NCI-H748 treated with DMSO at 0.1 percent for 48 hours (cell line): ENCODE results near the gene CBY2.
"Not testable (repeated sequence)": the region's sequence is repeated elsewhere in the genome, so short reads cannot be mapped to it uniquely, and the experiment has no call there.

Experiments
- DNase-seq: peaks from one replicate; lab custom pipeline; 2025; lab: John Stamatoyannopoulos, UW

The CBY2 gene, protein sequence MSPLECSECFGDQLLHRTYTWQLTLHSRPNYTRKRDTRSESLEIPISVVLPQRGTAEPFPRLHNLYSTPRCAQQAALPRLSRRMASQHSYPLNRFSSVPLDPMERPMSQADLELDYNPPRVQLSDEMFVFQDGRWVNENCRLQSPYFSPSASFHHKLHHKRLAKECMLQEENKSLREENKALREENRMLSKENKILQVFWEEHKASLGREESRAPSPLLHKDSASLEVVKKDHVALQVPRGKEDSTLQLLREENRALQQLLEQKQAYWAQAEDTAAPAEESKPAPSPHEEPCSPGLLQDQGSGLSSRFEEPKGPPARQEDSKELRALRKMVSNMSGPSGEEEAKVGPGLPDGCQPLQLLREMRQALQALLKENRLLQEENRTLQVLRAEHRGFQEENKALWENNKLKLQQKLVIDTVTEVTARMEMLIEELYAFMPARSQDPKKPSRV

DNA sequence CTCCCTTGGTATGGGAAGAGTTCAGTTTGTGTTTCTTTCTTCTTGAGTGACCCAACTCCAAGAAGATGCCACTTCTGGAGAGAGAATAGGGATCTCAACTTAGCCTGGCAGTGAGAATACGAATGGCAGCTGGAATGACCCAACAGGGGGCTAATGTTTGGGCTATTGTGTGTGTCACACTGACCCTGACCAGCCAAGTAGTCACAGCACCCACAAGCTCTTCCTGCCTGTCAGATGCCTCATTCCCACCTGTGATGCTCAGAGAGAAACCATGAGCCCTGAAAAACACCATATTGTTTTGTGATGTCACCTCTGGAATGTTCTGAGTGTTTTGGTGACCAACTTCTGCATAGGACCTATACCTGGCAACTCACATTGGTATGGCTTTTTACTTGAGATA lies at the start of gene CBY2:
Gene CBY2, plus strand, starts transcription at position 233 of the 400 bp plus-strand sequence. Its CDS starts 71 bp downstream, at position 304.
- no peak for DNase-seq

DNA sequence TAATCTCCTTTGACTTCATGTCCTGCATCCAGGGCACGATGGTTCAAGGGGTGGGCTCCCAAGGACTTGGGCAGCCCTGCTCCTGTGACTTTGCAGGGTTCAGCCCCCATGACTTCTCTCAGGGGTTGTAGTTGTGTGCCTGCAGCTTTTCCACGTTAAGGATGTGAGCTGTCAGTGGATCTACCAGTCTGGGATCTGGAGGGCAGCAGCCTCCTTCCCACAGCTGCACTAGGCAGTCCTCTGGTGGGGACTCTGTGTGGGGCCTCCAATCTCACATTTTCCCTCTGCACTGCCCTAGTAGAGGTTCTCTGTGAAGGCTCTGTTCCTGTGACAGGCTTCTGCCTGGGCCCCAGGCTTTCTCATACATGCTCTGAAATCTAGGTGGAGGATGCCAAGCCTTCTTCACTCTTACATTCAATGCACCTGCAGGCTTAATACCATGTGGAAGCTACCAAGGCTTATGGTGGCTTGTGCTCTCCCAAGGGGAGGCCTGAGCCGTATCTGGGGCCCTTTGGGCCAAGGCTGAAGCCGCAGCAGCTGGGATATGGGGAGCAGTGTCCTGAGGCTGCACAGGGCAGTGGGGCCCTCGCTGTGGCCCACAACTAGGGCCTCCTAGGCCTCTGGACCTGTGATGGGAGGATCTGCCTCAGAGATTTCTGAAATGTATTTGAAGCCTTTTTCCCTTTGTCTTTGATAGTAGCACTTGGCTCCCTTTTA lies 47.3 kb upstream of the CBY2 start:
- no peak for DNase-seq

DNA sequence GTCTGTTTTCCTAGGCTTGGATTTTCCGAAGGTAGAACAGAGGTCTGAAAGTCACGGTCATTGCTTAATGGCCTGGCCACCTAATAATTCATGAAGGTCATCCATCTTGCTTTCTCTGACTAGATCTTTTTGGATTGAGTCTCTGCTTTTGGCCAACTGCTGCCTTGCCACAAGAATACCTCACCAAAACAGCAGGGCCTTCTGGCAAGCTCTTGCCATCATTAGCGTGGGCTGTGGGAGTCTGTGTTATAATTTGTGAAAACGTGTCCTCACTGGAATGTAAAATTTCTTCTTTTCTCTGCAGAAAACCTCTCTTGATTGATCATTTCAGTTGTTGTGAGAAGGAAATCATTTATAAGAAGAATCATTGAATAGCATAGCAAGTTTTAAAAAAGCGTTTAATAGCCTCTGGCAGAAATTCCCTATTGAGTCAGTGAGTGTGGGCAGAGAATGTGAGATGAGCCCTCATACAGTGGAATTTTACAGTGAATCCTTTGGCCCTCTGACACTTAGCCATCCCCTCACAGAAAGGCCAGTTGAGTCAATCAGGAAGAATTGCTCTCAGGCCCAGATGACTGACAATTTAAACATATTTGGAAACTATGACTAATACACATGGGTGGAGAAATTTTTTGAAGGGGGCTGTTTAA lies 43.4 kb upstream of the CBY2 start:
- no peak for DNase-seq

DNA sequence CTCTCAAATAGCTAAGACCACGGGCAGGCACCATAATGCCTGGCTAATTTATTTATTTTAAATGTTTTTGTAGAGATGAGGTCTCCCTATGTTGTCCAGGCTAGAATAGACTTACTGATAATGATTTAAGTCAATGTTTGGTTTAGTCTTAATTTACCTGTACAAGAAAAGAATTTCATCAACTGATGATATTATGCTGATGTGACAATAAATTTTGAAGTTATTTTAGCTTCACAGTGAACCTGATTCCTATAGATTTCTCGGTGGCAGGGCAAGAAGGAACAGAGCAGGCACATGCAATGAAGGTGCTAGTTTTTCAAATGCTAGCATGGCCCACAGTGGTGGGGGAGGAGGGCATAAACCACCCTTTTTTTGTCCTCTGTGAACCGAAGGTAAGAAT lies 42.6 kb upstream of the CBY2 start:
- no peak for DNase-seq

DNA sequence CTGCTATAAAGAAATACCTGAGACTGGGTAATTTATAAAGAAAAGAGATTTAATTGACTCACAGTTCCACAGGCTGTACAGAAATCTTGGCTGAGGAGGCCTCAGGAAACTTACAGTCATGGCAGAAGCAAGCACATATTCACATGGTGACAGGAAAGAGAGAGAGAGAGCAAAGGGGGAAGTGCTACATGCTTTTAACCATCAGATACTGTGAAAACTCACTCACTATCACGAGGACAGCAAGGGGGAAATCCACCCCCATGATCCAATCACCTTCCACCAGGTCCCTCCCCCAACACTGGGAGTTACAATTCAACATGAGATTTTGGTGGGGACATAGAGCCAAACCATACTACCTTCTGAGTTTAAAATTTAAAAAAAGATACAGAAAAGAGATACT lies 41.7 kb upstream of the CBY2 start:
- not testable (repeated sequence) for DNase-seq

DNA sequence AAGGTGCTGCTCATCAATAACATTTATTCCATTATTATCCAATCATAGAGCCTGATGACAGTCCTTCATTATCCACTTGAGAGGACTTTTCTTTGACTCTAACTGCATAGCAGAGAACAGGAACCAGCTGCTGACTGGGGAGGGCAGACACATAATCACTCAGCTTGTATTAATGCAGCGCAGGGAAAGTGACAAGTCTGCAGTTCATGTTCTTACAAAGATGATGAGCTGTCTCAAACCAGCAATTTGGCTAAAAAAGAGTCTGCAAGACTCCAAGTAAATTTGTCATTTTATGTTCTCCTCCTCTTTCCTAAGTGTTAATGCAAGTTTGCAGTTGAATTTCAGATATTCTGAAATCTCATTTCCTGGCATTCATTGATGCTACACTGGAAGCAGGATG lies 40.0 kb upstream of the CBY2 start:
- DNase-seq, result no peak

DNA sequence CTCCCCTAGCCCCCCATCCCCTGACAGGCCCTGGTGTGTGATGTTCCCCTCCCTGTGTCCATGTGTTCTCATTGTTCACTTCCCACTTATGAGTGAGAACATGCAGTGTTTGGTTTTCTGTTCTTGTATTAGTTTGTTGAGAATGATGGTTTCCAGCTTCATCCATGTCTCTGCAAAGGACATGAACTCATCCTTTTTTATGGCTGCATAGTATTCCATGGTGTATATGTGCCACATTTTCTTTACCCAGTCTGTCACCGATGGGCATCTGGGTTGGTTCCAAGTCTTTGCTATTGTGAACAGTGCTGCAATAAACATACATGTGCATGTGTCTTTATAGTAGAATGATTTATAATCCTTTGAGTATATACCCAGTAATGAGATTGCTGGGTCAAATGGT lies 39.2 kb upstream of the CBY2 start:
- DNase-seq, result not testable (repeated sequence)

DNA sequence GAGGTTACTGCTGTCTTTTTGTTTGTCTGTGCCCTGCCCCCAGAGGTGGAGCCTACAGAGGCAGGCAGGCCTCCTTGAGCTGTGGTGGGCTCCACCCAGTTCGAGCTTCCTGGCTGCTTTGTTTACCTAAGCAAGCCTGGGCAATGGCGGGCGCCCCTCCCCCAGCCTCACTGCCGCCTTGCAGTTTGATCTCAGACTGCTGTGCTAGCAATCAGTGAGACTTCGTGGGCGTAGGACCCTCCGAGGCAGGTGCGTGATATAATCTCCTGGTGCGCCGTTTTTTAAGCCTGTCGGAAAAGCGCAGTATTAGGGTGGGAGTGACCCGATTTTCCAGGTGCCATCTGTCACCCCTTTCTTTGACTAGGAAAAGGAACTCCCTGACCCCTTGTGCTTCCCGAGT lies 32.5 kb upstream of the CBY2 start:
- not testable (repeated sequence) for DNase-seq

DNA sequence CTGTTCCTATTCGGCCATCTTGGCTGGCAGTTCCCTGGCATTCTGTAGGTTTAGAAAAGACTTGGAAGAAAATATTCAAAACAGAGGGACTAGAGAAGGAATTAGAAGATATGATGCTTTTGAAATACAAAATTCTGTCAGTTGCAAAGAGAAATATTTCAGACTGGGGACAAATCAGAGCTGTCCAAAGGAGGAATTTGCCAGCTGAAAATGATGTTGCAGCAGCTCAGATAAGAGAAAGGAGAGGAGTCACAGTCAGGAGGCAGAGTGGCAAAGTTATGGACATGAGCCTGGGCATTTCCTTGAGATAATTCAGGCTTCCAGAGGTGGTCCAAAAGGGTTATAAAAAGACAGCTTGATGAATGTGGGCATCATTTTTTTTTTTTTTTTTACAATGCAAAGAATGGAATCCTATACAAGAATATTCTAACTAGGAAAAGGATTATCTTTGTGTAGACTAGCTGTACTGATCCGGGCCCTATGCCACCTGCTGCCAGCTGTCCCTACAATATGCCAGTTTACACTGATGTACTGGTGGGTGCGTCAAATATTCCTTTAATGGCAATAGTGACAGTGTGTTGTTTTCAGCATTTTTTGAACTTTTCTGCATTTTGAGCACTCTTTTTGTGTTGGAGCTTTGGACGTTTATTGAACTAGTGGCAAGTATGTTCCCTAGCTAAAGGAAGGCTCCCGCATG lies 31.8 kb upstream of the CBY2 start:
- DNase-seq, result peak; percentile 30

DNA sequence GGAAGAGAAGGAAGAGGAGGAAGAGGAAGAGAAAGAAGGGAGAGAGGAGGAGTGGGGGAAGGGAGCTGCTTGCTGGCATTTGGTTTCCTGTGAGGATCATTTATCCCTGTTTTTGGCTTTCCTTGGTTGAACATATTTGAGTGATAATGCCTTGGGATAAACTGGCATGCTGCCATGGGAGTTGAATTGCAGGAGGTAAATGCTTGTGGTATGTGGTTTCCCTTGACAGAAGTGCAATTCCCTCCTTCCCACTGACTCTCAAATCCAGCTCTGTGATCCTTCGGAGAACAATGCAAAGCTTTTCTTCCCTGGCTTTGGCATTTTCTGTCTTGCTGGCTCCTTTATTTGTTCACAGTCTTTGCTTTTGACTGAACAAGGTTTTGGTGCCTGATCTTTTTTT lies 27.2 kb upstream of the CBY2 start:
- DNase-seq, result no peak

DNA sequence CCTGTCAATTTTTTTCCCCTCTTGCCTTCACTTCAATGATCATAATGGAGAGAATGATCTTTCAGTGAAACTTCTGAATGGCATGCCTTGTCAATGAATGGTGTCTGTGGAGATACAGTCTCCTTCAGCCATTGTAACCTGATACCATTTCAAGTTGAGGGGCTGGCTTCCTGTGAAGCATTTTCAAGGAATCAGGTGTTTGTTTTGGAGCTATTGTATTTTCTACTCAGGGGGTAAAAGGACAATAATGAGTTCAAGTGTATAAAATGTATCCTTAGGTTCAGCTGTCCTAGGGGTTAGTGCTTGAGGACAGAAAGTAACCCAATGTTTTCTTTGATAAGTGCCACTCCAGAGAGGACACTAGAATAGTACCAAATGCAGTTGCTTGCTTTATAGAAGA lies 23.8 kb upstream of the CBY2 start:
- DNase-seq, result peak; percentile 66

DNA sequence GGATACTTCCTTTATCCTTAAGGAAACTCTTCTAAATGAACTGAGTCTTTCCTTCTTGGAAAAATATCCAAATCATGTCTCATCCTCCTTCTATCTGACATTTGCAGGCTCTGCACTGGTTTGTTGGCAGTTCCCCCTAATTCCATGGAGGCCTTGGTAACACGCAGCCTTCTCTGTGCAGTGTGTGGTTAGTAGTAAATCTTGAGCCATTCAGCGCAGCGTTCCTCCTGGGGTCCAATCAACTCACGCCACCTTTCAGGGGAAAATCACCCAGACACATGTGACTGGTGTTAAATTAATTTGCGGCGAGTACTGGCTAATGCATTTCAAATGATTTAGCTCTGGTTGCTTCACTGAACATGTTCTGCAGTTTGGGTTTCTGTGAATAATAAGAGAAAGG lies 21.0 kb upstream of the CBY2 start:
- DNase-seq, result no peak

DNA sequence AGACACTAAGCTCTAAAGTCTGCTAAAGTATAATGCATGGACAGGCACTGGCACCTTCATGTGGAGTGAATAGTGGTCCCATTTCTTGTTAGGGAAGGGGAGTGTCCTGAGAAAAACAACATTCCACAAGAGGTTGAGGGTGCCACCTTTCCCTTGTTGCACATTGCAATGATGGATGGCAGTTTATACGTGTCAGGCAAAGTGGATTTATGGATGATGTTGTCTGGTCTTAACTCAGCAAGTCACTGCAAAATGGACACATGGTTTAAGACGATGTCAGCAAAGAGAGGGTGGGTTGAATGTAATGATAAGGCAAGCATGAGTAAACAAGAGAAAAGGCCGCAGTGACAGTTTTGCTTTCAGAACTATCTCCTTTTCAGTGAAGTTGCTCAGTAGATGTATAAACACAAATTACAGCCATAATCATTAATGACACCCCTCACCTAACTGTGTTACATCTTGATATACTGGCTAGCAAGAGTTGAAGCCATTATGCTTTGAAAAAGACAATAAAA lies 19.6 kb upstream of the CBY2 start:
- no peak for DNase-seq

DNA sequence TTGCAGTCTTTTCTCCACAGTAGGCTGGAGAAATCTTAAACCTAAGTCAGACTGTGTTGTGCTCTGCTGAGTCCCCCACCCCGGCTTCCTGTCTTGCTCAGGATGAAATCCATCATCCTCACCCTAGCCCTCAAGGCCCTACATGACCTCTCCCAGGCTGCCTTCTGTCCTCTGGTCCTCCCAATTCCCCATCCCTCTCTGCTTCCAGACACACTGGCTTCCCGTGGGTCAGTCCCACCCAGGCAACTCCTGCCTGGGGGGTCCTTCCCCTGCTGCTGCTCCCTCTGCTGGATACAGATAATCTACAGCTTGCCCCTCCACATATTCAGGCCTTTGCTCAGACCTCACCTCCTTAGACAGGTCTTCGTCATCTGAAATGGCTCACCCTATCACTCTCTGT lies 18.4 kb upstream of the CBY2 start:
- no peak for DNase-seq

DNA sequence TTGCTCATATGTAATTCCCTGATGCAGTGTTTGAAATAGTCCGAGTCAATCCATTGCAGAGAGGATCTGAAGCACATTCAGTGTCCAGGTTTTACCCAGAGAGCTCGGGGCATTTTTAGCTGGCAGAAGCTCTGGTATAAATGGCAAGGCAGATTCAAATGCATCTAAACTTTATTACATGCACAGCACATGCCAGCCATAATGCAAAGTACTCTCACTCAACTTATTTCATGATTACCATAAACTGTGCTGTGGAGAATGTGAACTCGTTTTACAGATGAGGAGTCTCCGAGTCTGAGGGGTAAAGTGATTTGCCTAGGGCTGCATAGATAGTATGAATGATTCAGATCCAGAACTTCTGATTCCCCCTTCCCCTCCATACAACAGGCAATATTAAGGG lies 13.5 kb upstream of the CBY2 start:
- DNase-seq, result no peak

DNA sequence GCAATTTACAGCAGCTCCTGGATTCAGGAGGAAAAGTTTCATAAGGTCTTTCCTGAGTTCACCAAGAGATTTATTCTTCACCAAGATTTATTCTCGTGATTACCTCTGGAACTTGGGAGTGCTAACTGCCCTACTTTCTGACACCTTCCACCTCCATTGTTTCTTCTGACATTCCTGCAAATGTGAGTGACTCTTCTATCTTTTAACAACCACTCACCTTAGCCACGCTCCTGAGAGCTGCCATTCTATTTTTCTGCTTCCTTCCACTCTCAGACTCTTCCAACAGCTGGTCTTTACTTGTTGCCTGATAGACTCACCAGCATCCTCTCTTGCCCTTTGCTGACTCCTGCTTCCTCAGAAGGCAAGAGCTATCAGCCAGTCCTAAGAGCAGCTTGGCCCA lies 11.5 kb upstream of the CBY2 start:
- DNase-seq, result no peak

DNA sequence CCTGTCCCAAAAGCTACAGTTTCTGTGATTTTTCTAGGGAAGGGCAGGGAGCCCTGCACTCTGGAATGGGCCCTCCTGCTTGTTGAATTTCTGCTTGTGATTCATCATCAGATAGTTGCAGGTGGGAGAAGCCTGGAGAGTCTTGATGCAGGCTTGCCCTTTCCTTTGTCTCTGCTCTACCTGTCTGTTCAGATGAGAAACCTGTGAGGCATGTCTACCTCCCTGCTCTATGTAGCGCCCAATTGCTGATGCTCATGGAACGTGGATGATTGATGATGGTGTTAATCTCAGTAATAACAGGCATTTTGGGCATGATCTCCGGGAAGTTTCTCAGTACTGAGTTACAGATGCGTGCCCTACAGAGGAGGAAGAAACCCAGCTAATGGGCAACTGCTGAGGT lies 10.9 kb upstream of the CBY2 start:
- no peak for DNase-seq

DNA sequence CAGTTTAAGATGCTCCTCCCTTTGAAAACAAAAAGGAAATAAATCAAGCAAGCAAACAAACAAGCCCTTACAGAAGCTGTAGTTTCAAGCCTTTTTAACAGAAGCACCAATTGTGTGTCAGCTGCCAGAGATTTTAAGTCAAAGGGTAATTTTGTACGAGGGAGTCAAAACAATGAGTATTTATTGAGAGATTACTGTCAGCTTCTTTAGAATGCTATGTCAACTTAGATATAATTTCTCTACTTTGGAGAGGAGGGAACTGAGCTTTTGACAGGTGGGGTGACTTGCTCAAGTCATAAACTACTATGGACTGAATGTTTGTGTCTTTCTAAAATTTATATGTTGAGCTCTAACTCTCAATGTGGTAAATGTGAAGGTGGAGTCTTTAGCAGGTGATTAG lies 10.5 kb upstream of the CBY2 start:
- DNase-seq, result no peak

DNA sequence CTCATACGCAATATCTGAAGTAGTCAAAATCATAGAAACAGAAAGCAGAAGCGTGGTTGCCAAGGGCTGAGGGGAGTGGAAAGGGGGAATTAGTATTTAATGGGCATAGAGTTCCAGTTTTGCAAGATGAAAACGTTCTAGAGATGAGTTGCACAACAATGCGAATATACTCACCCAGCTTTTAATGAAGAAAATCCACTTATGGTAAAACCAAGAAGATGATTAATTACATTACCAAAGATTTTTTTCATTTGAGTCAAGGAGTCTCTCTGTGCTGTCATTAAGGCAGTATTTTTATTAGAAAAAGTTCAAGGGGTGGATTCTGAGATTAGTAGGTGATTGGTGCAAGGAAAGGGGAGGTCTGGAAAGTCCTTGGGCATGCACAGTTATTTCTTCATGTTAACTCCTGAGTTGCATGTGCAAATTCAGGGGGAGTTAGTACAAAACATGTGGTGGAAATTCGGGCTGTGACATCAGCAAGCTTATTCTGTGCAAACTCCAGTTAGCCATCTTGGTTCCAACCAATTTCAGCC lies 6.9 kb upstream of the CBY2 start:
- no peak for DNase-seq

DNA sequence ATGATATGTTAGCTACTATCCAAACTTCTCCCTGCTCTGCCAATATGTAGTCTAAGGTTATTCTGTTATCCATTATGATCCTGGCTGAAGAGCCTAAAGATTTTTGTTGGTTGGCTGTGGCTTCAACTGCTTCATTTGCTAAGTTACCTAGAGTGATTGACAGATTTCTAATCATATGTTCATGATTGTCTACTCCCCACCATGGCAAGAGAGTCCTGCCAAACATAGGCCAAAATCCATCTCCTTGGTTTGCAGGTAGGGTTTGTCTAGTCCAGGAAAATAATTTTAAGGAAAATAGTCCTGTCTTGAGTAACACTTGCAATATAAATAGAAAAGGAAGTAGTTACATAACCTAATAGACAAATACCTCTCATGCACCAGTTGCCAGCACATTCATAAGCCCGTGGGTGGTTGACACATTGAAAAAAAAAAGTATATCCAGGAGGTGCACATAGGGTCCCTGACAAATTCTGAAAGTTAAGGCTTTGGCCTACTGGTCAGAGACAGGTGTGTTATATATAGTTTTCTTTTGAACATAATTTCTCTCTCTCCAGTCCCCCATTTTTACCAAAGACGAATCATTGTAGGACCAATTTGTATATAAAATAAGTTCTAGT lies 5.4 kb upstream of the CBY2 start:
- DNase-seq, result no peak
